PC-9 (cell line): ENCODE results near the gene CNPY4. TPM values are rescaled to one million over a fixed set of nuclear protein-coding genes. Genes with fewer than 3 reads are reported as not detected.
A peak's percentile ranks its signal among the peaks of the same experiment; 100 is the strongest.

Experiments
- BruUV-seq: library from RNA; stranded (reverse); fragments of 400-500 nt; replicated peaks from 2 replicates; lab custom pipeline; 2021; lab: Mats Ljungman, UMichigan
- CTCF ChIA-PET: fragments of 300-600 bp; sonication (Branson Sonifier 250); formaldehyde crosslinking; loops from one replicate; lab custom pipeline; 2022; ENCODE audit warnings: antibody characterized with exemption; lab: Charles Lee
- POLR2A ChIA-PET: fragments of 300-600 bp; sonication (Branson Sonifier 250); formaldehyde crosslinking; loops from one replicate; lab custom pipeline; 2022; ENCODE audit warnings: antibody characterized with exemption; ENCODE audit not compliant: unreplicated experiment; lab: Charles Lee
- DNase-seq, 2 experiments: peaks; one replicate each; pipeline versions ENCODE4 v3.0.0 to v3.0.0-alpha.2; 2015 to 2022; ENCODE audit warnings: mixed read lengths in 1 of 2
- H2AFZ ChIP-seq: fragments of 200-600 bp; sonication (generic); 2 replicates; pipeline ENCODE4 v1.8.1; 2017; ENCODE audit warnings: antibody characterized with exemption
- H3F3A ChIP-seq: fragments of 200-600 bp; sonication (generic); 2 replicates; pipeline ENCODE4 v1.8.1; 2017; ENCODE audit warnings: antibody characterized with exemption, mild to moderate bottlenecking, low read depth; ENCODE audit not compliant: insufficient read depth
- H3K27ac ChIP-seq: fragments of 200-600 bp; sonication (generic); 2 replicates; pipeline ENCODE4 v1.6.1; 2016; ENCODE audit warnings: mixed run types
- H3K27me3 ChIP-seq: fragments of 200-600 bp; sonication (generic); 2 replicates; pipeline ENCODE4 v1.6.1; 2016; ENCODE audit warnings: low read depth, mixed run types; ENCODE audit not compliant: insufficient read depth
- H3K36me3 ChIP-seq: fragments of 200-600 bp; sonication (generic); 2 replicates; pipeline ENCODE4 v1.6.1; 2016; ENCODE audit warnings: low read depth, mixed run types
- H3K4me1 ChIP-seq: fragments of 200-600 bp; sonication (generic); replicated peaks from 2 replicates; pipeline ENCODE4 v1.6.1; 2016; ENCODE audit warnings: mixed run types; ENCODE audit not compliant: insufficient read depth
- H3K4me2 ChIP-seq: fragments of 200-600 bp; sonication (generic); 2 replicates; pipeline ENCODE4 v1.6.1; 2017; ENCODE audit warnings: mixed run types
- H3K4me3 ChIP-seq: fragments of 200-600 bp; sonication (generic); 2 replicates; pipeline ENCODE4 v1.6.1; 2016; ENCODE audit warnings: mixed run types
- H3K79me2 ChIP-seq: fragments of 200-600 bp; sonication (generic); 2 replicates; pipeline ENCODE4 v1.6.1; 2017; ENCODE audit warnings: low read depth, mixed run types
- H3K9me2 ChIP-seq: fragments of 200-600 bp; sonication (generic); 2 replicates; pipeline ENCODE4 v1.8.1; 2017; ENCODE audit warnings: mild to moderate bottlenecking; ENCODE audit not compliant: insufficient read depth
- H3K9me3 ChIP-seq: fragments of 200-600 bp; sonication (generic); 2 replicates; pipeline ENCODE4 v1.8.1; 2016; ENCODE audit warnings: low read depth; ENCODE audit not compliant: insufficient read depth
- H4K20me1 ChIP-seq: fragments of 200-600 bp; sonication (generic); 2 replicates; pipeline ENCODE4 v1.8.1; 2017; ENCODE audit not compliant: insufficient read depth
- EZH2 ChIP-seq: fragments of 200-600 bp; sonication (generic); IDR thresholded peaks from 2 replicates; pipeline ENCODE4 v1.8.0; 2017; ENCODE audit warnings: antibody characterized with exemption, low read depth
- intact Hi-C: fragments of 100-400 bp; cut with micrococcal nuclease; formaldehyde crosslinking; loops from one replicate; pipeline ENCODE4 v1.10.0; 2022; ENCODE audit not compliant: unreplicated experiment
- microRNA-seq: library from miRNA; unstranded; fragments of <30 nt; microRNA quantifications from one replicate; pipeline ENCODE4 v1.2.0, GENCODE V29; 2021; ENCODE audit warnings: borderline number of aligned reads, borderline replicate concordance
- total RNA-seq: library from RNA; stranded (reverse); gene quantifications from 2 replicates; pipeline ENCODE4 v1.2.3, GENCODE V29; 2021
- TF ChIP-seq, protein P1 (sequence below): fragments of 200-600 bp; sonication (generic); conservative IDR thresholded peaks from 2 replicates; pipeline ENCODE4 v1.6.1; 2017; ENCODE audit warnings: mixed run types, antibody characterized with exemption, mild to moderate bottlenecking, moderate library complexity

The CNPY4 gene
- total RNA-seq, 1 experiment from 2014 or later: 10.3 TPM

DNA sequence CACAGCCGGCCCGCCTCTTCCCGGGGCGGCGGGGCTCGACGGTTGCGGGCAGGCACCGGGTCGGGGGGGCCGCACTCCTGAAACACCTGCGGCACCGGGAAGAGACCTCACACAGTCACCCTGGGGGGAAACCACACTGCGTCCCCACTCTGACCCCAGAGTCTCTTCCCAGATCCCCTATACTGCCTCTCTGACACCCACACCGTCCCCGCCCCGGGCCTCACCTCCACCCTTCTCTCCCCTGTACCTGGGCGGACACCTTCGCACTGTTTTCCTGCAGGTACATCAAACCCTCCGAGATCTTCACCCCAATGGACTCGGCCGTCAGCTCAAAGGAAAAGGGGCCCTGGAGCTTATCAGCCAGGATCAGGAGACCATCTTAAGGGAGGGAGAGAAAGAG is 52.4 kb downstream of the CNPY4 start:
- Histone ChIP-seq H3K79me2 (no peaks in the 10 kb centered on the region), H3F3A (peaks cover 2% of the 10 kb centered on the region; the same call in 1 of the 2 replicates), H3K4me3 (no peak overlapping the region), H3K9me3 (no peaks in the 10 kb centered on the region), H3K4me2 (no peak overlapping the region), H2AFZ (no peak overlapping the region), H3K9me2 (no peaks in the 10 kb centered on the region), H3K27ac (no peak overlapping the region), H3K27me3 (peaks cover 41% of the 10 kb centered on the region), H3K4me1 (0 out of 2 replicates have a peak, but pooled peaks cover 5% of the 10 kb centered on the region), H3K36me3 (no peaks in the 10 kb centered on the region), H4K20me1 (no peaks in the 10 kb centered on the region)
- POLR2A ChIA-PET: no interaction called here
- intact Hi-C loops: no loop called here
- TF ChIP-seq, protein P1, sequence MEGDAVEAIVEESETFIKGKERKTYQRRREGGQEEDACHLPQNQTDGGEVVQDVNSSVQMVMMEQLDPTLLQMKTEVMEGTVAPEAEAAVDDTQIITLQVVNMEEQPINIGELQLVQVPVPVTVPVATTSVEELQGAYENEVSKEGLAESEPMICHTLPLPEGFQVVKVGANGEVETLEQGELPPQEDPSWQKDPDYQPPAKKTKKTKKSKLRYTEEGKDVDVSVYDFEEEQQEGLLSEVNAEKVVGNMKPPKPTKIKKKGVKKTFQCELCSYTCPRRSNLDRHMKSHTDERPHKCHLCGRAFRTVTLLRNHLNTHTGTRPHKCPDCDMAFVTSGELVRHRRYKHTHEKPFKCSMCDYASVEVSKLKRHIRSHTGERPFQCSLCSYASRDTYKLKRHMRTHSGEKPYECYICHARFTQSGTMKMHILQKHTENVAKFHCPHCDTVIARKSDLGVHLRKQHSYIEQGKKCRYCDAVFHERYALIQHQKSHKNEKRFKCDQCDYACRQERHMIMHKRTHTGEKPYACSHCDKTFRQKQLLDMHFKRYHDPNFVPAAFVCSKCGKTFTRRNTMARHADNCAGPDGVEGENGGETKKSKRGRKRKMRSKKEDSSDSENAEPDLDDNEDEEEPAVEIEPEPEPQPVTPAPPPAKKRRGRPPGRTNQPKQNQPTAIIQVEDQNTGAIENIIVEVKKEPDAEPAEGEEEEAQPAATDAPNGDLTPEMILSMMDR: no peak
- TF ChIP-seq EZH2: no peak
- no TSS peak for BruUV-seq
- DNase-seq: no peak
- CTCF ChIA-PET: no interaction called here

DNA sequence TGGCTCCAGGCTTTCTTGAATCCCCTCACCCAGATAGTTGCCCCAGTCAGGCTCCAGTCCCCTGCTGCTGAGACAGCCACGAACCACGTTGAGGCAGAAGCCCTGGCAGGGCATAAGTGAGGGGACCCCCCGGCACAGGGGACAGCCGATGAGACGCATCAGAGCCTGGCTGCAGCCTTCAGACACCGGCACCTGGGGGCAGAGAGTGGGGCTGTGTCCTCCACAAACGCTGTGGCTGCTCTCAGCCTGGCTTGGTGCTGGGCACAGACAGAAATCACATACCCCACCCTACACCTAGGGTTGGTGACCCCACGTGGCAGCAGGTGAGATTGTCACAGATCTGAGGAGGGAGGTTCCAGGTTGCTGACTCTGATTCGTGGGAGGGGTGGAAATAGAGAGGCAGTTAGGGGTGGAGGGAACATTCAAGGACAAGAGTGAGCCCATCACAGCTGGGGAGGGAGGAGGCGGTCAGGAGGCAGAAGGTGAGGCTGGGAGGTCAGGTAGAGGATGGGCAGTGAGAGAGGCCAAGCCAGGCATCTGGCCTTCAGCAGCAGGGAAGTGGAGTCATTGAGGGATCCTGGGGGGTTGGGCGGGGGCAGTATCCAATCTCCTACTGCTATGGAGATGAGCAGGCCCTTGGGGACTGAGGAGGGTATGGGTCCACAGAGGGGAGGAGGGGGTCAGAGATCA is 54.5 kb downstream of the CNPY4 start:
- no peaks in the 10 kb centered on the region for H3K36me3 ChIP-seq
- ChIA-PET CTCF (interaction anchor here (0.7 kb wide), 1 partner anchor 195 kb away, joined by 3 read pairs; no protein-coding TSS in a partner anchor), POLR2A (no interaction called here)
- no peak overlapping the region for H3K4me2 ChIP-seq
- no peaks in the 10 kb centered on the region for H4K20me1 ChIP-seq
- BruUV-seq: no TSS peak
- H3F3A ChIP-seq: peaks cover 2% of the 10 kb centered on the region; the same call in 1 of the 2 replicates
- H3K27ac ChIP-seq: no peak overlapping the region
- H3K27me3 ChIP-seq: peaks cover 22% of the 10 kb centered on the region
- no peaks in the 10 kb centered on the region for H3K9me3 ChIP-seq
- H3K79me2 ChIP-seq: no peaks in the 10 kb centered on the region
- no peak overlapping the region for H2AFZ ChIP-seq
- DNase-seq: no peak
- intact Hi-C loops: no loop called here
- H3K9me2 ChIP-seq: no peaks in the 10 kb centered on the region
- H3K4me1 ChIP-seq: 0 out of 2 replicates have a peak, but pooled peaks cover 6% of the 10 kb centered on the region
- TF ChIP-seq, protein P1: no peak; the same call in 1 of the 2 replicates
- TF ChIP-seq EZH2: no peak
- no peak overlapping the region for H3K4me3 ChIP-seq

DNA sequence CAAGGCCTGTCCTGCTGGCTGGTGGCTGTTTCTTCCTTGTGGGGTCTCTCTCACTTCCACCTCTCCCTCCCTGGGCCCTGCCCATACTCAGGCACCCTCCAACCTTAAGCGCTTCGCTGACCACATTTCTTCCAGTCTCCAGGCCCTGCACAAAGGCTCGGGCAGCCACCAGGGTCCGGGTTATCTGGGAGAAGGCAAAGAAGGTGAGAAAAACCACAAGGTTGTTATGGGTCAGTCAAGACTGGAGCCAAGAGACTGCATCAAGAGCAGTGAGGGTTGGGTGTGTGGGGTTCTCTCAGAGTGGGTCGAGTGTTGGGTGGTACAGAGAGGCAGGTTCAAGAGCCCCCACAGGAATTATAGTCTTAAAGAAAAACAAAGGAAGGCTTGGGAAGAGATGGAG is 55.1 kb downstream of the CNPY4 start:
- BruUV-seq: no TSS peak
- Histone ChIP-seq H3K36me3 (no peaks in the 10 kb centered on the region), H4K20me1 (no peaks in the 10 kb centered on the region), H3F3A (peaks cover 2% of the 10 kb centered on the region; the same call in 1 of the 2 replicates), H3K79me2 (no peaks in the 10 kb centered on the region), H2AFZ (no peak overlapping the region), H3K4me1 (0 out of 2 replicates have a peak, but pooled peaks cover 6% of the 10 kb centered on the region), H3K4me3 (no peak overlapping the region), H3K9me2 (no peaks in the 10 kb centered on the region), H3K9me3 (no peaks in the 10 kb centered on the region), H3K4me2 (no peak overlapping the region), H3K27ac (no peak overlapping the region), H3K27me3 (peaks cover 15% of the 10 kb centered on the region)
- POLR2A ChIA-PET: interaction anchor here (0.6 kb wide), 1 partner anchor 28 kb away, joined by 4 read pairs; no protein-coding TSS in a partner anchor
- TF ChIP-seq, protein P1: no peak
- TF ChIP-seq EZH2: no peak
- DNase-seq: no peak
- intact Hi-C loops: no loop called here
- CTCF ChIA-PET: no interaction called here

Small RNA genes lying within 50 kb of the gene (microRNA-seq; reads per million reads assigned to microRNA genes)
- 6,196 reads per million, percentile 89 among the genes with 10 or more reads in this experiment for gene MIR106B
- gene MIR25: 685 reads per million, percentile 72 among the genes with 10 or more reads in this experiment
- gene MIR4658: not detected
- gene MIR93: 13,694 reads per million, percentile 93 among the genes with 10 or more reads in this experiment

Other genes with a start within 250 kb of the CNPY4 start
- not detected in 2 replicates for gene OR2AE1, start 242.6 kb upstream of the CNPY4 start, total RNA-seq
- gene TRIM4, start 200.1 kb upstream of the CNPY4 start, total RNA-seq: 34.0 and 35.8 TPM in 2 replicates
- not detected in 2 replicates for gene GJC3, start 190.0 kb upstream of the CNPY4 start, total RNA-seq
- gene AZGP1, start 143.6 kb upstream of the CNPY4 start, total RNA-seq: 0.70 TPM in 1 of 2 replicates, not detected in the other
- 69.4 and 70.3 TPM in 2 replicates for gene ZKSCAN1, start 104.0 kb upstream of the CNPY4 start, total RNA-seq
- gene ZSCAN21, start 69.9 kb upstream of the CNPY4 start, total RNA-seq: 8.9 and 9.7 TPM in 2 replicates
- 35.2 and 39.0 TPM in 2 replicates for gene ZNF3, start 37.9 kb upstream of the CNPY4 start, total RNA-seq
- gene COPS6, start 30.7 kb upstream of the CNPY4 start, total RNA-seq: 120 and 145 TPM in 2 replicates
- 195 and 238 TPM in 2 replicates for gene MCM7, start 18.2 kb upstream of the CNPY4 start, total RNA-seq
- 18.1 and 26.2 TPM in 2 replicates for gene AP4M1, start 18.0 kb upstream of the CNPY4 start, total RNA-seq
- gene TAF6, start 276 bp upstream of the CNPY4 start, total RNA-seq: 91.4 and 108 TPM in 2 replicates
- gene MBLAC1, start 7.3 kb downstream of the CNPY4 start, total RNA-seq: 0.70 and 1.4 TPM in 2 replicates
- gene LAMTOR4, start 29.3 kb downstream of the CNPY4 start, total RNA-seq: 160 and 285 TPM in 2 replicates
- gene TRAPPC14, start 39.1 kb downstream of the CNPY4 start, total RNA-seq: 20.5 and 23.4 TPM in 2 replicates
- 1.4 and 2.7 TPM in 2 replicates for gene GAL3ST4, start 49.0 kb downstream of the CNPY4 start, total RNA-seq
- gene GPC2, start 57.7 kb downstream of the CNPY4 start, total RNA-seq: 4.5 and 10.0 TPM in 2 replicates
- gene STAG3, start 58.3 kb downstream of the CNPY4 start, total RNA-seq: 0.83 and 1.4 TPM in 2 replicates
- 0.95 and 1.1 TPM in 2 replicates for gene PVRIG, start 100.3 kb downstream of the CNPY4 start, total RNA-seq
- not detected in 2 replicates for gene SPDYE3, start 188.1 kb downstream of the CNPY4 start, total RNA-seq
- gene PILRB, start 238.5 kb downstream of the CNPY4 start, total RNA-seq: 119 and 121 TPM in 2 replicates